ENCODE measurements around the gene CTU1. TPM values are rescaled to one million over a fixed set of nuclear protein-coding genes. Genes with fewer than 3 reads are reported as not detected.

Gene CTU1
- total RNA-seq, 6 experiments from 2014 or later = 5.0 to 8.9 (median 5.9) TPM

DNA sequence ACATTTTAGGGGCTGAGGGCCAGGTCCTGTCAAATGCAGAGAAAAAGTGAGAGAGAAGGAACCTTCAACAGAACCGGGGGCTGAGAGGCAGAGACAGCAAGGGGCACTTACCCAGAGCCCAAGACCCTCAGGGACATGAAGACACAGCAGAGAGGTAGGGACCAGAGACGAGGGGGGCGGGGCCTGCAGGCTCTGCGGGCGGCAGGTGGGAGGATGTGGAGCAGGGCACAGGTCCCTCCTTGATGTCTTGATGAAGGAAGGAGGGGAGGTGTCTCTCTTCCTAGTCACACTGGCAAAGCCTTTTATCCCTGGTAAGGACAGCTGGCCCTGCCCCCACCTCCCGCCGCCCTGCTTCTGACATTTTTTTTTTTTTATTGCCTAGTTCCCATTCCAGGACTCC, 25.6 kb downstream of the CTU1 start, which contains the start of gene KLK14:
Gene KLK14 (minus strand): TSS at position 277 of the 400 bp plus-strand sequence. CDS start 273 bp downstream, at position 4.
- H3K27ac Mint-ChIP-seq = no peak within 1 kb of the TSS
- H3K4me1 Mint-ChIP-seq (ENCODE audit: low read depth) = no peaks in the 10 kb centered on the region
- DNase-seq = no peak
- TF ChIP-seq, protein P1, sequence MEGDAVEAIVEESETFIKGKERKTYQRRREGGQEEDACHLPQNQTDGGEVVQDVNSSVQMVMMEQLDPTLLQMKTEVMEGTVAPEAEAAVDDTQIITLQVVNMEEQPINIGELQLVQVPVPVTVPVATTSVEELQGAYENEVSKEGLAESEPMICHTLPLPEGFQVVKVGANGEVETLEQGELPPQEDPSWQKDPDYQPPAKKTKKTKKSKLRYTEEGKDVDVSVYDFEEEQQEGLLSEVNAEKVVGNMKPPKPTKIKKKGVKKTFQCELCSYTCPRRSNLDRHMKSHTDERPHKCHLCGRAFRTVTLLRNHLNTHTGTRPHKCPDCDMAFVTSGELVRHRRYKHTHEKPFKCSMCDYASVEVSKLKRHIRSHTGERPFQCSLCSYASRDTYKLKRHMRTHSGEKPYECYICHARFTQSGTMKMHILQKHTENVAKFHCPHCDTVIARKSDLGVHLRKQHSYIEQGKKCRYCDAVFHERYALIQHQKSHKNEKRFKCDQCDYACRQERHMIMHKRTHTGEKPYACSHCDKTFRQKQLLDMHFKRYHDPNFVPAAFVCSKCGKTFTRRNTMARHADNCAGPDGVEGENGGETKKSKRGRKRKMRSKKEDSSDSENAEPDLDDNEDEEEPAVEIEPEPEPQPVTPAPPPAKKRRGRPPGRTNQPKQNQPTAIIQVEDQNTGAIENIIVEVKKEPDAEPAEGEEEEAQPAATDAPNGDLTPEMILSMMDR (IDR thresholded peaks at IDR 0.05) = no peak
- H3K9me3 Mint-ChIP-seq = peaks cover 6% of the 10 kb centered on the region; the same call in 1 of the 2 replicates
- no peaks in the 10 kb centered on the region for H3K36me3 Mint-ChIP-seq (ENCODE audit: low read depth)
- H3K4me3 Mint-ChIP-seq = no peak within 1 kb of the TSS
- H3K27me3 Mint-ChIP-seq (ENCODE audit: insufficient read depth) = peaks cover 6% of the 10 kb centered on the region

- no peak for DNase-seq
These were observed 26.7 kb downstream of the CTU1 start for GRCh38 chr19:51081476-51081875.

GRCh38 chr19:51079481-51080110, 28.6 kb downstream of the CTU1 start:
- Mint-ChIP-seq H3K4me3 (no peak overlapping the region), H3K9me3 (peaks cover 6% of the 10 kb centered on the region; the same call in 1 of the 2 replicates), H3K4me1 (ENCODE audit: low read depth) (no peaks in the 10 kb centered on the region), H3K27ac (no peak overlapping the region), H3K36me3 (ENCODE audit: low read depth) (no peaks in the 10 kb centered on the region), H3K27me3 (ENCODE audit: insufficient read depth) (peaks cover 6% of the 10 kb centered on the region)
- TF ChIP-seq, protein P1 (IDR thresholded peaks at IDR 0.05) = no peak
- DNase-seq = no peak

More at GRCh38 chr19:51081476-51081875, 26.7 kb downstream of the CTU1 start:
- Mint-ChIP-seq H3K36me3 (ENCODE audit: low read depth) (no peaks in the 10 kb centered on the region), H3K27ac (no peak overlapping the region), H3K27me3 (ENCODE audit: insufficient read depth) (peaks cover 6% of the 10 kb centered on the region), H3K4me1 (ENCODE audit: low read depth) (no peaks in the 10 kb centered on the region), H3K4me3 (no peak overlapping the region), H3K9me3 (peaks cover 6% of the 10 kb centered on the region; the same call in 1 of the 2 replicates)
- TF ChIP-seq, protein P1 (IDR thresholded peaks at IDR 0.05) = no peak

DNA sequence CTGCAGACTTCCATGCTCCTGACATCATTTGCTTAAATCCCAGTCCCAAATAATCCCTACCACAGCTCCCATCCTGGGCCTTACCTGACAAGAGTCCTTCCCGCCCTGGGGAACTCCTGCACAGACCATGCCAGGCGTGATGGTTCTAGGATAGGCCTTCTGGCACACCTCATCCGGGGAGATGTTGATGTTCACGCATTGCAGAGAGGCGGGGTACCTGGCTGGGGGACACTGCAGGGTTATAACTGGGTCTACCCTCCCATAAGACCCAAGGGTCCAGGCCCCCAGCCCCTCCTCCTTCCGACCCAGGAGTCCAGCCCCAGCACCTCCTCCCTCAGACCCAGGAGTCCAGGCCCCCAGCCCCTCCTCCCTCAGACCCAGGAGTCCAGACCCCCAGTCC, 29.5 kb downstream of the CTU1 start:
- Mint-ChIP-seq H3K36me3 (ENCODE audit: low read depth) (no peaks in the 10 kb centered on the region), H3K9me3 (peaks cover 10% of the 10 kb centered on the region), H3K4me1 (ENCODE audit: low read depth) (no peaks in the 10 kb centered on the region), H3K4me3 (no peak overlapping the region), H3K27ac (no peak overlapping the region), H3K27me3 (ENCODE audit: insufficient read depth) (peaks cover 4% of the 10 kb centered on the region)
- DNase-seq = no peak
- TF ChIP-seq, protein P1 (IDR thresholded peaks at IDR 0.05) = no peak

DNA sequence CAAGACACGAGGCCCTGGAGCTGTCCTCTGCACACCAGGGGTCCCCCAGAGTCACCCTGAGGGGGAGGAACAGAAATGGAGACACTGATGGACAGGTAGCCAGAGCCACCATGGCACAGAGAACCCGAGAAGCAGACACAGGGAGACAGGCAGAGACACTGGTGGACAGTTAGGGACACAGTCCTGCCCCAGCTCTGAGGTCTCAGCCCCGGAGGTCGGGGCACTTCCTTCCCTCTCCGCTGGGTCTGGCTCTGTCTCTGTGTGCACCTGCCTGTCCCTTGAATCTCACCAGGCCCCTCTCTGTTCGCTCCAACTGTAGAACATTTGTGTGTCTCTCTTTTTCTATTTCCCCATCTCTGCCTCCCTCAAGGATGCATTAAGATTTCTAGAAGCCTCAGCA, 30.1 kb downstream of the CTU1 start:
- H3K36me3 Mint-ChIP-seq (ENCODE audit: low read depth) = no peaks in the 10 kb centered on the region
- H3K9me3 Mint-ChIP-seq = peaks cover 10% of the 10 kb centered on the region
- H3K27ac Mint-ChIP-seq = no peak overlapping the region
- H3K27me3 Mint-ChIP-seq (ENCODE audit: insufficient read depth) = peaks cover 3% of the 10 kb centered on the region; the same call in 1 of the 2 replicates
- no peaks in the 10 kb centered on the region for H3K4me1 Mint-ChIP-seq (ENCODE audit: low read depth)
- H3K4me3 Mint-ChIP-seq = no peak overlapping the region
- TF ChIP-seq, protein P1 (IDR thresholded peaks at IDR 0.05) = no peak
- DNase-seq = no peak
